Measurements from ENCODE around the gene WNT2.

DNA sequence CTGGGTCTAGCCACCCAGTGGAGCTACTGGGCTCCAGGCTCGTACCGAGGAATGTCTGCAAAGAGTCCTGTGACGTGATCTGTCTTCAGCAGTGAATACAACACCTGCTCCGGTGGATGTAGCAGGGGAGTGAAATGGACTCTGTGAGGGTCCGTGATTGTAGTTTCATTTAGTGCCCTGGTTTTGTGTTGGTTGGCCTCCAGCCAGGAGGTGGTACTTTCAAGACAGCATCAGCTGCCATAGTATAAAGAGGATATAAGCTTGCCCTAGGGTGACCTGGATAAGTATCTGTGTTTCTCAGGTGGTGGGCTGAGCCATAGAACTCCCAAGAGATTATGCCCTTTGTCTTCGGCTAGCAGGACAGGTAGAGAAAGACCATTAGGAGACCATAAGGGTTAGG lies 24.6 kb upstream of the WNT2 start:
- no peak for TF ChIP-seq POLR2AphosphoS5 (IDR thresholded peaks at IDR 0.05; ENCODE audit: borderline replicate concordance, low read depth, low read length)
- TF ChIP-seq EZH2 (IDR thresholded peaks at IDR 0.05) = no peak
- no peak for TF ChIP-seq FOXP2 (optimal IDR thresholded peaks at IDR 0.05; ENCODE audit: control extremely low read depth, extremely low read length, insufficient read depth)
